HepG2 (cell line): Measurements from ENCODE around the gene JMJD6. TPM values are rescaled to one million over a fixed set of nuclear protein-coding genes. Genes with fewer than 3 reads are reported as not detected.

ENCODE experiments used
- ARNTL ChIP-seq: sonication (generic); formaldehyde crosslinking; IDR thresholded peaks from 2 replicates; pipeline ENCODE4 v1.4.0; 2020; ENCODE audit warnings: mild to moderate bottlenecking, missing genetic modification reagents
- HDAC6 ChIP-seq: fragments of 200-600 bp; sonication (generic); IDR thresholded peaks from 2 replicates; pipeline ENCODE4 v1.7.0; 2017; ENCODE audit warnings: mild to moderate bottlenecking, antibody characterized with exemption, low read length, low read depth
- HOXA7 ChIP-seq: sonication (generic); formaldehyde crosslinking; IDR thresholded peaks from 2 replicates; pipeline ENCODE4 v1.8.1; 2022; ENCODE audit warnings: mild to moderate bottlenecking, missing genetic modification reagents, moderate library complexity
- MYNN ChIP-seq: sonication (generic); formaldehyde crosslinking; IDR thresholded peaks from 2 replicates; pipeline ENCODE4 v1.4.0; 2020; ENCODE audit warnings: mild to moderate bottlenecking, low read depth, missing genetic modification reagents
- PHF21A ChIP-seq: sonication (generic); formaldehyde crosslinking; IDR thresholded peaks from 2 replicates; pipeline ENCODE4 v1.5.0; 2020; ENCODE audit warnings: mild to moderate bottlenecking, missing genetic modification reagents
- POLR2AphosphoS5 ChIP-seq: IDR thresholded peaks from 2 replicates; pipeline ENCODE4 v1.6.1; 2012; ENCODE audit warnings: low read depth, low read length
- POLR2G ChIP-seq: fragments of 200-400 bp; formaldehyde crosslinking; IDR thresholded peaks from 2 replicates; pipeline ENCODE4 v1.6.1; 2018; ENCODE audit warnings: mild to moderate bottlenecking, low read depth, low read length, moderate library complexity
- PPARG ChIP-seq: conservative IDR thresholded peaks from 2 replicates; pipeline ENCODE4 v1.6.1; 2016; ENCODE audit warnings: missing biosample characterization, missing genetic modification reagents
- RBAK ChIP-seq: sonication (generic); formaldehyde crosslinking; IDR thresholded peaks from 2 replicates; pipeline ENCODE4 v1.5.1; 2020; ENCODE audit warnings: mild to moderate bottlenecking, missing genetic modification reagents
- RBFOX2 ChIP-seq: fragments of 200-400 bp; formaldehyde crosslinking; IDR thresholded peaks from 2 replicates; pipeline ENCODE4 v1.6.1; 2017; ENCODE audit warnings: low read depth, mild to moderate bottlenecking, low read length
- SATB2 ChIP-seq: sonication (generic); formaldehyde crosslinking; IDR thresholded peaks from 2 replicates; pipeline ENCODE4 v1.5.0; 2020; ENCODE audit warnings: missing genetic modification reagents
- SKI ChIP-seq: fragments of 450-650 bp; IDR thresholded peaks from one replicate; pipeline ENCODE4 v1.6.1; 2018; ENCODE audit warnings: mild to moderate bottlenecking; ENCODE audit not compliant: partially characterized antibody
- SMAD1 ChIP-seq: sonication (generic); formaldehyde crosslinking; IDR thresholded peaks from 2 replicates; pipeline ENCODE4 v1.4.0; 2020; ENCODE audit warnings: missing genetic modification reagents, low read depth, mild to moderate bottlenecking, borderline replicate concordance
- SMAD3 ChIP-seq: sonication (generic); formaldehyde crosslinking; IDR thresholded peaks from 2 replicates; pipeline ENCODE4 v1.4.0; 2020; ENCODE audit warnings: missing genetic modification reagents
- TAF1 ChIP-seq: sonication (generic); formaldehyde crosslinking; IDR thresholded peaks from 2 replicates; pipeline ENCODE4 v1.4.0; 2020; ENCODE audit warnings: missing genetic modification reagents
- THRA ChIP-seq: sonication (generic); formaldehyde crosslinking; IDR thresholded peaks from 2 replicates; pipeline ENCODE4 v1.4.0; 2020; ENCODE audit warnings: missing genetic modification reagents, borderline replicate concordance
- ZBTB7B ChIP-seq: sonication (generic); formaldehyde crosslinking; IDR thresholded peaks from 2 replicates; pipeline ENCODE4 v1.4.0; 2020; ENCODE audit warnings: missing genetic modification reagents
- ZFAT ChIP-seq: sonication (generic); formaldehyde crosslinking; conservative IDR thresholded peaks from 2 replicates; pipeline ENCODE4 v1.8.1; 2023; ENCODE audit warnings: missing genetic modification reagents, inconsistent platforms
- ZFP36L2 ChIP-seq: sonication (generic); formaldehyde crosslinking; IDR thresholded peaks from 2 replicates; pipeline ENCODE4 v1.4.0; 2020; ENCODE audit warnings: missing genetic modification reagents
- ZFYVE20 ChIP-seq: sonication (generic); formaldehyde crosslinking; IDR thresholded peaks from 2 replicates; pipeline ENCODE4 v1.8.0; 2023; ENCODE audit warnings: low read depth, mild to moderate bottlenecking, moderate library complexity, missing genetic modification reagents, borderline replicate concordance
- ZNF124 ChIP-seq: sonication (generic); formaldehyde crosslinking; IDR thresholded peaks from 2 replicates; pipeline ENCODE4 v1.4.0; 2020; ENCODE audit warnings: missing genetic modification reagents
- ZNF446 ChIP-seq: sonication (generic); formaldehyde crosslinking; IDR thresholded peaks from 2 replicates; pipeline ENCODE4 v1.5.0; 2020; ENCODE audit warnings: mild to moderate bottlenecking, missing genetic modification reagents
- ZNF557 ChIP-seq: sonication (generic); formaldehyde crosslinking; IDR thresholded peaks from 2 replicates; pipeline ENCODE4 v1.4.0; 2020; ENCODE audit warnings: missing genetic modification reagents
- ZNF558 ChIP-seq: sonication (generic); formaldehyde crosslinking; IDR thresholded peaks from 2 replicates; pipeline ENCODE4 v1.9.0; 2022; ENCODE audit warnings: mild to moderate bottlenecking, missing genetic modification reagents, borderline replicate concordance
- ZNF574 ChIP-seq: sonication (generic); formaldehyde crosslinking; IDR thresholded peaks from 2 replicates; pipeline ENCODE4 v1.4.0; 2020; ENCODE audit warnings: missing genetic modification reagents
- polyA plus RNA-seq, 8 experiments: library from polyadenylated mRNA; depleted of rRNA in 3 of 8; stranded (reverse) in 7 of 8; unstranded in 1 of 8; fragments of >200 nt; fragmentation: Illumina TruSeq in 4 of 8; extraction: Trizol in 4 of 8; gene quantifications; 2 replicates each; pipeline versions ENCODE4 v1.2.1 to v1.2.3, GENCODE V29; 2011 to 2016; ENCODE audit warnings: low read depth in 4 of 8, missing spikeins in 1 of 8, mixed read lengths in 1 of 8; ENCODE audit not compliant: insufficient read depth in 1 of 8
- total RNA-seq, 5 experiments: library from RNA; depleted of rRNA; stranded (reverse); fragments of >200 nt; fragmentation: Illumina TruSeq; extraction: Trizol; gene quantifications; 2 replicates each; pipeline ENCODE4 v1.2.3, GENCODE V29; 2016; ENCODE audit warnings: low read depth in 1 of 5
- TF ChIP-seq, protein P1 (sequence below): sonication (generic); formaldehyde crosslinking; IDR thresholded peaks from 2 replicates; pipeline ENCODE4 v1.4.0; 2020; ENCODE audit warnings: missing genetic modification reagents

Gene JMJD6
- total and polyA plus RNA-seq, 2 of the 13 experiments (the other 11 are each of a cell fraction or from before 2014, with no cell fraction given) = 33.6 to 41.0 TPM

DNA sequence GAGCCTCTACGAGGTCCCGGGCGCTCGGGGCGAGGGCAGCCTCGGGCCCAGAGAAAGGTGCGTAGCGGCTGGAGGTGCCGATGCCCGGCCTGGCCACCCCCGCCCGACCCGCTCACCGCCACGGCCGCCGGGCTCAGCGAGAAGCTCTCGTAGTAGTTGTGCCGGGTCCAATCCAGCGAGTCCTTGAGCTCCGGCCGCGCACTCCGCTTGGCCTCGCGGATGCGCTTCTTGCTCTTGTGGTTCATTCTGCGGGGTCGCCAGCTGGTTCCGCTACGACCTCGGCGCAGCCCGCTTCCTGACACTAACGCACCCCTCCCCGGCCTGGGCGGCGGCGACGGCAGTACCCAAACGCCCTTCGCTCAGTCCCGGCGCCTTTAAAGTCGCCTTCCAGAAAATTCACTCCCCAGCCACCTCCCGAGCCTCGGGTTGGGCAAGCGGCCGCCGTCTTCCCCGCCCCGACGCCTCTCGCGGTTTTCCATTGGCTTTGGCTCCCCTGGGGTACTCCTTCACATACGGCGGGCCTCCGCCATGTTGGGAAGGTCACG, at the start of gene JMJD6 (continued):
- TF ChIP-seq POLR2G (peak; percentile 84), ZNF557 (no peak; the same call in 1 of the 2 replicates), ZBTB7B (peak; percentile 51; the same call in 1 of the 2 replicates), TAF1 (peak; percentile 89; the same call in 1 of the 2 replicates), POLR2AphosphoS5 (peak; percentile 90; the same call in 1 of the 2 replicates), ZFAT (no peak), RBAK (no peak), ZNF558 (CRISPR knock-in tag) (no peak; the same call in 1 of the 2 replicates), PPARG (CRISPR knock-in tag) (peak; percentile 14; the same call in 1 of the 2 replicates), HOXA7 (CRISPR knock-in tag) (no peak), ARNTL (CRISPR knock-in tag) (no peak), ZNF124 (0 out of 2 replicates have a peak, but pooled peaks have one; percentile 53), ZFYVE20 (CRISPR knock-in tag) (no peak), ZNF446 (CRISPR knock-in tag) (no peak; the same call in 1 of the 2 replicates), SKI (peak; percentile 58), SATB2 (CRISPR knock-in tag) (0 out of 2 replicates have a peak, but pooled peaks have one; percentile 19), THRA (CRISPR knock-in tag) (peak; percentile 56), ZNF574 (CRISPR knock-in tag) (peak; percentile 71), PHF21A (no peak), RBFOX2 (peak; percentile 91), MYNN (CRISPR knock-in tag) (no peak), ZFP36L2 (CRISPR knock-in tag) (peak; percentile 11; the same call in 1 of the 2 replicates), HDAC6 (no peak), SMAD3 (CRISPR knock-in tag) (0 out of 2 replicates have a peak, but pooled peaks have one; percentile 22), SMAD1 (no peak; the same call in 1 of the 2 replicates)
- TF ChIP-seq, protein P1, sequence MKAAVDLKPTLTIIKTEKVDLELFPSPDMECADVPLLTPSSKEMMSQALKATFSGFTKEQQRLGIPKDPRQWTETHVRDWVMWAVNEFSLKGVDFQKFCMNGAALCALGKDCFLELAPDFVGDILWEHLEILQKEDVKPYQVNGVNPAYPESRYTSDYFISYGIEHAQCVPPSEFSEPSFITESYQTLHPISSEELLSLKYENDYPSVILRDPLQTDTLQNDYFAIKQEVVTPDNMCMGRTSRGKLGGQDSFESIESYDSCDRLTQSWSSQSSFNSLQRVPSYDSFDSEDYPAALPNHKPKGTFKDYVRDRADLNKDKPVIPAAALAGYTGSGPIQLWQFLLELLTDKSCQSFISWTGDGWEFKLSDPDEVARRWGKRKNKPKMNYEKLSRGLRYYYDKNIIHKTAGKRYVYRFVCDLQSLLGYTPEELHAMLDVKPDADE (CRISPR knock-in tag) = no peak
